ENCODE measurements around the gene ZNF318.

DNA sequence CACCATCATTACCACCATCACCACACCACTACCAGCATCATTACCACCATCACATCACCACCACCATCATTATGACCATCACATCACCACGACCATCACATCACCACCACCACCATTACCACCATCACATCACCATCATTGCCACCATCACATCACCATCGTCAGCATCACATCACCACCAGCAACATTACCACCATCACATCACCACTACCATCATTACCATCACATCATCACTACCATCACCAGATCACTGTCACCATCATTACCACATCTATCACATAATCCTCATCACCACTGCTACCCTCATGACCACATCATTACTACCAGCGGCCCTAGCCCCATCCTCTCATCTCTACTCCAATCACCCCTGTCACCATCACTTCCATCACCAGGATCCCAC is 74.9 kb downstream of the ZNF318 start:
- TF ChIP-seq, protein P1, sequence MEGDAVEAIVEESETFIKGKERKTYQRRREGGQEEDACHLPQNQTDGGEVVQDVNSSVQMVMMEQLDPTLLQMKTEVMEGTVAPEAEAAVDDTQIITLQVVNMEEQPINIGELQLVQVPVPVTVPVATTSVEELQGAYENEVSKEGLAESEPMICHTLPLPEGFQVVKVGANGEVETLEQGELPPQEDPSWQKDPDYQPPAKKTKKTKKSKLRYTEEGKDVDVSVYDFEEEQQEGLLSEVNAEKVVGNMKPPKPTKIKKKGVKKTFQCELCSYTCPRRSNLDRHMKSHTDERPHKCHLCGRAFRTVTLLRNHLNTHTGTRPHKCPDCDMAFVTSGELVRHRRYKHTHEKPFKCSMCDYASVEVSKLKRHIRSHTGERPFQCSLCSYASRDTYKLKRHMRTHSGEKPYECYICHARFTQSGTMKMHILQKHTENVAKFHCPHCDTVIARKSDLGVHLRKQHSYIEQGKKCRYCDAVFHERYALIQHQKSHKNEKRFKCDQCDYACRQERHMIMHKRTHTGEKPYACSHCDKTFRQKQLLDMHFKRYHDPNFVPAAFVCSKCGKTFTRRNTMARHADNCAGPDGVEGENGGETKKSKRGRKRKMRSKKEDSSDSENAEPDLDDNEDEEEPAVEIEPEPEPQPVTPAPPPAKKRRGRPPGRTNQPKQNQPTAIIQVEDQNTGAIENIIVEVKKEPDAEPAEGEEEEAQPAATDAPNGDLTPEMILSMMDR (IDR thresholded peaks at IDR 0.05): no peak
- TF ChIP-seq POLR2A (IDR thresholded peaks at IDR 0.05): no peak

All from adrenal gland (tissue), 5 donors.